Jurkat, Clone E6-1 (cell line): Measurements from ENCODE around the gene CBX2.

Source experiments
- DNase-seq: peaks from one replicate; pipeline ENCODE4 v3.0.0-alpha.2; 2011; ENCODE audit warnings: low read depth, low spot score
- H3K4me3 ChIP-seq: 2 replicates; pipeline ENCODE4 v1.5.1; 2011; ENCODE audit warnings: mild to moderate bottlenecking, low read length, control low read depth, moderate library complexity

CBX2 gene

DNA sequence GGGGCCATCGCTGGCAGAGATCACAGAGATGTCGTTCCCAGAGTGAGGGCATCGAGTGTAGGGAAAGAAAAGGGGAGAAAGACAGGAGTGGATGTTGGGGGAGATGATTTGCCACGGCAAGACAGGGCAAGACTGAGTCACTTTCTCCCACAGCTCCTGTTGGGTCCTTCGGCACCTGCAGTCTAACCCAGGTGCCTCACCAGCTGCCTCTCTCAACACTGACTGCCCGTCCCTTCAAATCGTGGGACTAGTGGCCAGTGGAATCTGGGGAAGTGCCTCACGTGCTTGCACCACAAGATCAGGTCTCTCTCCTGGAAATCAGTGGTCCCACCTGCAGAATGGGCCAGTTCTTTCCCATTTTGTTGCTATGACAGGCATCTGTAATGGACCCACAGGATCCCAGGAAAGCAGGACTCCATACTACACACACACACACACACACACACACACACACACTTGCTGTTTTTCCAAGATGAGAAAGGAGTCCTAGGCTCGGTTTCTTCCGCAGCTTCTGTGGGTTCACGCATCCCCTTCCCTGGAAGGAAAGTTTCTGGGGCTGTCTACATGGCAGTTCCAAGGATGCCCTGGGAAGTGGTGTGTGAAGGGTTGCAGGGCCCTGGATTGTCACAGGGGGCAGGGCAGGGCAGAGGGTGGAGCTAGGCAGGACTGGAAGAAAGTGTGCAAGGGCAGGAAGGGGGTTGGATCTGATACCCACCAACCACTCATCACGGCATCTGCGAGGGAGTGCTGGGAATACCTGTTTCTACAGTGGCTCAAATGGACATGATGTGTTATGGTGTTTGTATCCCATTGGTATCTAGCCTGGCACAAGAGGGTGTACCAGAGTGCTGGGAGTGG lies 29.1 kb downstream of the CBX2 start:
- no peak for DNase-seq

DNA sequence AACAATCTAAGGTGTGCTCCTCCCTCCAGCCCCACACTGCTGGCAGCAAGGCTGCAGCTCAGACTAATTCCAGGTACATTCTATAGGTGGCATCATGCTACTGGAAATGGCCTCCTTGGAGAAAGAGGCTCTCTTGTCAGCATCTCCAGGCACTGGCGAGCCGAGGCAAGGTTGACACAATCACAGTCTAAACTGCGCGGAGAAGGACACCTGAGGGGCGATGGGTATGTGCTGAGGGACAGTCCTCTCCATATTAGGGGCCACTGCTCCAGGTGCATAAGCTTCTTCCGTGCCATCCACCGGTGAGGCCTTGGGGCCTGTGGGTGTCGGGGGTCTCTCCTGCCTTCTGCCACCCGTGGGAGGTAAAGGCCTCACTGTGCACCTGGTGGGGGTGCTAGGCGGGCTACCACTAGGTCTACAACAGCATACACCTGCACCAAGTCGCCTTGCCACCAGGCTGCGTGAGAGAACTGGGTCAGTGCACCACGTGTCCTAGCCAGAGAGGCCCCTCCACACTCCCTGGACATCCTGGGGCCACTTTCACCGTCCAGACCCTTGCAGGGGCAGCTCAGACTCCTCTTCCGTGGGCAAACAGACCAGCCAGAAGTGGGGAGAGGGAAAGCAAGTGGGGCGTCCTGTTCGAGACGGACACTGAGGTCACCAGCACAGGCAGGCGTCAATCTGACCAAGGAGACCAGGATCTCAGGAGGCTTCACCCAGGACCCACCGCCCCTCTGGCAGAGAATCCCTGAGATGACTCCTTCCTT lies 31.0 kb downstream of the CBX2 start:
- peak; percentile 62 for DNase-seq

More for the DNA sequence above, 29.1 kb downstream of the CBX2 start:
- no peak overlapping the region for H3K4me3 ChIP-seq

DNA sequence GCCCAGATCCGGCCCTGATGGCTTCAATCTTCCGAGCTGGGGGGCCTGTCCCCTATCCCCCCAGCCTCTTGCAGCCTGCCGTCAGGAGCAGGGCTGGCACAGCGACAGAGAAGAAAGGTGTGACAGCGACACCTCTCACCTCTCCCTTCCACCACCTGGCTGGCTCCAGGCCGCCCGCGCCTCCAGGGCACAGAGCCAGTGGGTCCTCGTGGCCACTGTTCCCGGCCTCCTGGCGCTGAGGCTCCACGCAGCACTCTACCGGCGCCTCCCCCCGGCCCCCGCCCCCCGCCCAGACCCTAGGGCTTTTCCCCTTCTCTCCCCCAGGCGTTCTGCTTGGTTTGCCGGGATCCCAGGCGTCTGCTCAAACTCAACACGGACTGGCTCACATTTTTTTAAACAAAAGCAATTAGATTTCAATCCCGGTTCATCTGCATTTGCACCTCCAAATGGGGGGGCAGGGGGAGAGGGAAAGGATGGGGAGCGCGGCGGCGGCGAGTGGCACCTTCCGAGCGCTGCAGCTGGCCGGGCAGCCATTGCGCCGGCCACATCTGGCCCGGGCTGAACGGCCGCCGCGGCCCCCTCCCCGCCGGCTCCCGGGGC lies 31.7 kb downstream of the CBX2 start:
- no peak for DNase-seq
- H3K4me3 ChIP-seq: peak overlapping the region; percentile 34

More for the DNA sequence above, 31.0 kb downstream of the CBX2 start:
- no peak overlapping the region for H3K4me3 ChIP-seq

DNA sequence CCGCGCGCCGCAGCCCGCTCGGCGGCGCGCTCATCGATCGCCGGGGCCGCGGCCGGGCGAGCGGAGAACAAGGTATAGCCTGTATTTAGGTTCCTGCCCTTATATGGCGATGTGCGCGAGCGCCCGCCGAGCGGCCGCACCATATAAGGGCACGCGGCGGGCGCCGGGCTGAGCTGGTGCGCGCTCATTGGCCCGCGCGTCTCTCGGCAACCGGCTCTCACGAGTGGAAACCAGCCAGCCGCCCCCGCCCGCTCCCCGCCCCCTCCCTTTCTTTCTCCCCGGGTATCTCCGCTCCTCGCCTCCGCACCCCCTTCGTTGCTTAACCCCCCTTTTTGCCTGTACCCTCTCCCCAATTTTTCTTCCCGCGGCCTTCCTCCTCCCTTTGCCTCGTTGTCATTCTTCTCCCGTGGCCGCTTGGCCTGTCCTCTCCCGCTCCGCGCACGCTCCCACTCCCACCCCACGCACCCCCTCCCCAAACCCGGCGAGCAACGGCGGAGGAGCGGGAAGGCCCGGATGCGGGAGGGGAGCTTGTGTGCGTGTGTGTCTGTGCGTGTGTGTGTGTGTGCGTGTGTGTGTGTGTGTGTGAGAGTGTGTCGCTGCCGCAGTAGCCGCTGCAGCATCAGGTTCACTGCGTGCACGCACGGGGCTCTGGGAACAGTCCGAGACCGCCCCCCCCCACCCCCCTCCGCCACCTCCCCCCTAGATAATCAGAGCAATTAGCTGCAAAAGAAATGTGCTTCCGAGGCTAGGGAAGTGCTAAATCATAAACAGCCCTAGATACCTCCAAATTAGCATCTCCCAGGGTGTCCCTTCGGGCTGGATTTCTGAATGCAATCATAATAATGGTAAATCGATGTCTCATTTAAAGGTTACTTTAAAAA lies 32.4 kb downstream of the CBX2 start:
- peak overlapping the region; percentile 60 for H3K4me3 ChIP-seq
- peak; percentile 90 for DNase-seq

DNA sequence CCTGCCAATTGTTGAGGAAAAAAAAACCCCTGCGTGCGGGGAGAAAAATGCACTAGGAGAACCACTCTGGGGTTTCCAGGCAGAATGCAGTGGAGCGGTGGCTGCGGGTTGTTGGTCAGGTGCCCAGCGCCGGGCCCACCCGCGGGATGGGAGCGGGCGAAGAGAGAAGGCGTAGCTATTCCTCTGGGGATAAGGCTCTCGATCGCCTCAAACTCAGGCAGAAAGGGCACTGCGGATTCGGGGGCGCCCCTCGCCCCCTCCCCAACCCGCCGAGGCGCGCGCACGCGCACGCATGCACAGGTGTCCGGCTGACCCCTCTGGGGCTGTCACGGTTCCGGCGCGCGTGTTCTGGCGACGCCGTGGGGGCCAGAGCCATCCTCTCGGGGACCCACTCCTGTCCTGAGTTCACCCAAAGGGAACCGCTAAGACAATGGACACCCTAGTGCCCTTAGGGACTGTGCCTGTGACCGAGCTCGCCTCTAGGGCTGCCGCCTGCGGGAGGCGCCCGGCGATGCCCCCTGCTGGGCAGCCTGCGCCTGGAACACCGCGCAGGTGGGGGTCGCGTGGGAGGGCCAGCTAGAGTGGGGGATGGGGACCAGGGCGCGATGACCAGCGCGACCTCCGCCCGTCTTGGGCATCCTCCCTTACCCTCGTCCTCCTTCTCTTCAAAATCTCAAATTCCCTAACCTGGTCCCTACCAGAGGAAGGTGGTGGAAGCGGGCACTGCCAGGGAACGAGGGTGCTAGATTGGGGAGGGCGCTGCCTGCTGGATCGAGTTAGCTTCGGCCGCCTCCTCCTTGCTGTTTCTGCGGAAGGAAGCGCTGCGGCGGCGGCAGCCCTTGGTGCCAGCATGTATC lies 33.3 kb downstream of the CBX2 start:
- DNase-seq: peak; percentile 50
- peak overlapping the region; percentile 60 for H3K4me3 ChIP-seq

DNA sequence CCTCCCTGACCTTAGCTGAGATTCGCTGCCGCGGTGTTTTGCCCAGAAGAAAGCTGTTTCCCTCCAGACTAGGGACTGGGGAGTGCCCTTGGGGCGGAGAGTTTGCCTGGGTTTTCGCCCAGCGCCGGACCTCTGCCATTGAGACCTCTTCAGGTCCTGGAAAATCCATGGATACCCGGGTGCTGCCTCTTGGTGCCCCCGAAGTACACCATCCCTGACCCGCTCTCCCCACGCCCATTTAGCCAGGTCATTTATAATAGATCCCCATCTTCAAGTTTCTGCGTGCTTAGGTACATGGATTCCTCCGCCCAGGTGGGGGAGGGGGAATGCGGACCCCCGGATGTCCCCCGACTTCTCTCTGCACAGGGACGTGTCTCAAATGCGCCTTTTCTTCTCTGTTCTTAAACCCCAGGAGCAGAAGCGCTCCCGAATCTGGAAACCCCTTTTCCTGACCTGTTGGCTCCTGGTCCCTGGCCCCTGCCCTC lies 34.0 kb downstream of the CBX2 start:
- no peak for DNase-seq
- peak overlapping the region; percentile 60 for H3K4me3 ChIP-seq

DNA sequence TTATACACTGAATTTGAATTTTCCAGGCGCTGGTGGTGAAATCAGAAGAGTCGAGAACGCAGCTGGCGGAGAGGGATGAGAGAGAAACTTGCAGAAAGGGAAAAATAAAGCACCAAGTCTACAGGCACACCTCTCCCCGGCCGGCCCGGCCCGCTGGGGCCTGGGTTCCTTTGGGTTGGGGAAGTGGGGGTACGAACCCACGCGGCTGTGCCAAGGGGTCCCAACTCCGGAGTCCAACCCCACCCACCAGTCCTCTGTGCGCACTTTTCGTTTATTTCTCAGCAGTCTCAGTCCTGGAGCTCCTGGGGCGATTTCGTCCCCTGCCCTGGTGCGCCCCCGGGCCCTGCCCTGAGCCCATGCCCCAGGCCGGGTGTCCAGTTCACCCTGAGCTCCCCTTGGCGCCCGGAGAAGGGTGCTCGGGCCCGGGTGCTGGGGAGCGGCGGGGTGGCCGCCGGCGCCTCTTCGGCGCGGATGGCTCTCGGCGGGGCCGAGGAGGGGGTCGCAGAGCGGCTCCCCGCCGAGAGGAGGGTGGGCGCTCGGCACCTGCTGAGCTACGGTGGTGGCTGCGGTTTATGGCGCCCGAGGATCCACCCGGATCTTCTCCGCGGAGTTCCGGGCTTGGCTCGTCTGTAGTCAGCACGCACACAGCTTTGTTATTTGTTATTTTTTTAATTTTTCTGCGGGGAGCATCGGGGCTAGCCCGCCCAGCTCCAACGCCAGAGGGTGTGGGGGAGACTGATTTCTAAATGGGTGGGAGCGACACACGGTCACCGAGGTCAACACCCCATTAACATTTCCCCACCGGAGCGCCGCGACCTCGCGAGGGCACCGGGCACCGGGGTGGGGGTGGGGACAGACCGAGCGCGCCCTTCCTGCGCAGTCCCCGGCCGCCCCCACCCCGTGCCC lies 34.7 kb downstream of the CBX2 start:
- no peak for DNase-seq
- H3K4me3 ChIP-seq: peak overlapping the region; percentile 60

DNA sequence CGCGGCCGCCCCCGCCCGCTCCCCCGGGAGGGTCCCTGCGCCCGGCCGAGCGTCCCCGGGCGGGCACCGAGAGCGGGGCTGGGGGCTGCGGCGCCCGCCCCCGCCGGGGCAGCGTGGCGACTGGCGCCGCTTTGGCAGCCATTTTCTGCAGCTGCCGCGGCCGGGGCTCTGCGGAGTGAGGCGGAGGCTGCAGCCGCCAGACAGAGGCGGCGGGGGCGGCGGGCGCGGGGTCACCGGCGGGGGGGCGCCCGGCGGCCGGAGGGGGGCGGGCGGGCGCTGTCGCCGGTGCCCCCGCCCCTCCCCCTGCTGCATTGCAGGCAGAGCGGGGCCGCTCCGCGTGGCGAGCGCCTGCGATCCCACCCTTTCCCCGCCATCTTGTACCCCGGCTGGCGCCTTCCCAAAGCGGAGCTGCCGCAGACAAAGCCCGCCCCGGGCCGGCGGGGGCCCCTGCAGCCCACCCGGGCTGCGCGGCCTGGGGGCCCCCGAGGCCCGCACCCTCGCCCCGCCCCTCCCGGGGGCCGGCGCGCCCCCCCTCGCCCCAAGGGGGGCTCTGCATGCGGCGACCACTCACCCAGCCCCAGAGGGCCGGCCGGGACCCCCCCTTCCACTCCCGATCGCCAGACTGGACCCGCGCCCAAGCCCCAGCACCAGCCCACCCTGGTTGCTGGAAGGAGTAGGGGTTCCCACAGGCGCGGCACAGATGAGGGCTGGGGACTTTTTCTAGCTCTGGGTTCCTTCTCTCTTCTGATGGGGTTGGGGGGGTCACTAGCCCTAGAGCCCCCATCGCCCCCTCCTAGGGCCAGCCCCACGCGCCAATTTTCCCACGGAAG lies 35.6 kb downstream of the CBX2 start:
- no peak for DNase-seq
- H3K4me3 ChIP-seq: peak overlapping the region; percentile 60

DNA sequence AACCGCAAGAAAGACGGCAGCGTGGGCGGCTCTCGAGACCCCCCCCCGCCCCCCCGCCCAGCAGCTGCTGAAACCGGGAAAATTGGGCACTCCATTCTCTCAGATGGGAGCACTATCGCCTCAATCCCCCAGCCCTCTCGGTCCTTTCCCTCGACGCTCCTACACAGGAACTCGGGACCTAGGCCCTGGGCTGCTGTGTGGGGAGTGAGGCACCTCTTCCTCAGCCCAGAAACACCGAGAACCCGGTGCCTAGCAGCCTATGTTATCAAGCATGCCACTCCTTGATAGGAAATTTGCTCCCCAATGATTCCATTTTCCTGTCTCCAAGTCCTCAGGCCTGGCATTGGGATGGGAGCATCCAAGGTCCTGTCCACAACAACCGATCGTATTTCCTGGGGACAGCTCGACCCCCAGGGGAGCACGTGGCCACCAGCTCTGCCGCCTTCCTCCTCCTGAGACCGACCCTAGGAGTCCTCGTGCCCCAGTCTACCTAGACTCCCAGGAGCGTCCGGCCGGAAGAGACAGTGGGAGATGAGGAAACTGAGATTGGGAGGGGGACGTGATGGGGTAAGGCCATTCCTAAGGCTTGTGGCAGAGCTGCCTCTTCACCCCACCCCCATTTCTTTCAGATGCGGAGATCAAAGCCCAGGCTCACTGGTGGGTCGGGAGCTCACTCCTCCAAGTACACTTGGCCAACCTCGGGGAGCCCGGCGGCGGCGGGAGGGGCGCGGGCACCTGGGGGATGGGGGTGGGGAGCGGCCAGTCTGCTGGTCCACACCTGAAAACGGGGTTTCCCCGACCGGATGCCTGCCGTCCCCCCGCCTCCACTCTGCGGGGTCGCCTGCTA lies 36.4 kb downstream of the CBX2 start:
- no peak for DNase-seq
- H3K4me3 ChIP-seq: no peak overlapping the region

DNA sequence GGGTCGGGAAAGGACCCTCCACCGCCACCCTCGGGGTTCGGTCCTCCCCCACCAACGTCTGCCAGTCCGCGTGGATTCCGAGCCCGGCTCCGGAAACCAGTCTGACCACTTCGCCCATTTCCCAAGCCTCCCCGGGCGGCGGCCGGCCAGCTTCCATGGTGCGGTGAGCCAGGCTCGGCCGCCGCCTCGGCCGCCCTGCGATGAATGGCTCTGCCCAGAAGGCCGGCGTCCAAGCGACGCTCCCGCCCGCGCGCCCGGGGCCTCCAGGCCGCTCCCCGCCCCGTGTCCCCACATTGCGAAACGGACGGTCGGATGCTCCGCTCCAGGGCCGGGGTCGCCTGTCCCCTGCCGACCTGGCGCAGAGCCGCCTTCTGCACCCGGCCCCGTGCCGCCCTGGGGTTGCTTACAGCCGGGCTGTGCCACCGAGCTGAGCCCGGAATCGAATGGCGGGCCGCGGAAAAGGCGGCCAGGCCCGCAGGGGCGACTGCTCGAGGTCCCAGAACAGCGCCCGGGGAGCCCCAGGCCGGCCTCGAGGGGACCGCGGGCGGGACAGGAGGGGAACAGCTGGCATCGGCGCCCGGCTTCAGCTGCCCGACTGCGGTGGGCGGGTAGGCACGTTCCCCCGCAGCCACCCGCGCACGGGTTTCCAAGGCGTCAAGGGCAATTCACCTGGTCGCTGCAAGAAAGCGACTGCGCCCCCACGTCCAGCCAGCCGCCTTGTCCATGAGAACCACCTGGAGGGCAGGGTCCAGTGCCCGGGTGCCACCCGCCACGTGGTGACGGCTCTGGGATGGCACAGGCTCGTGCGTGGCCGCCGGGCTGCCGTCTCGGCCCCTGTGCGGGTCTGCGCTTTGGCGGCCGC lies 37.3 kb downstream of the CBX2 start:
- H3K4me3 ChIP-seq: no peak overlapping the region
- no peak for DNase-seq

DNA sequence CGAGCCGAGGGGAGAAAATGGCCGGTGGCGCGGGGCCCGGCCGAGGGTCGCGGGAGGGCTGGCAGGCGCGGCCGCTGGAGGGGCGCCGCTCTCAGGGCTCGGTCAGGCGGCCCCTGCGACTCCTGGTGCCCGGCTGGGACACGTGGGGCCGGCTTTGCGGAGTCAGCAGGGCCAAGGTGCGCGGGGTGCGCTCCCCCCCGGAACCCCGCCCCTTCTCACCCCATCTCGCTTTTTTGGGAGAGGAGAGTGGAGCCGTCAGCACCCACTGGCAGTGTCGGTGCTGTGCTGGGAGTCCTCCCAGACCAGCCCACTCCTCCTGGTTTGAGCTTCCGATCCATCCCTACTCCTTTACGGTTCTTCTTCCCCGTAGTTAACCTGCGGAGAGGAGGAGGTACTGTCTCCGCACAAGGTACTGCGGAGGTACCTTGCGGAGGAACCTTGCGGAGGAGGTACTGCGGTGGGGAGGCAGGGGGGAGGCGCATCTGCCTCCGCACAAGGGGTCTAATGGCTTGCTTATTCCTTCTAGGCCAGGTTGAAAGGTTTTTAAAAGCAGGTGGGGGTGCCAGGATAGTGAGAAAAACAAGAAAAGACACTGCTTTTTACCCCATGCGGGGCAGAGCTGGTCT lies 38.0 kb downstream of the CBX2 start:
- no peak overlapping the region for H3K4me3 ChIP-seq
- DNase-seq: no peak

DNA sequence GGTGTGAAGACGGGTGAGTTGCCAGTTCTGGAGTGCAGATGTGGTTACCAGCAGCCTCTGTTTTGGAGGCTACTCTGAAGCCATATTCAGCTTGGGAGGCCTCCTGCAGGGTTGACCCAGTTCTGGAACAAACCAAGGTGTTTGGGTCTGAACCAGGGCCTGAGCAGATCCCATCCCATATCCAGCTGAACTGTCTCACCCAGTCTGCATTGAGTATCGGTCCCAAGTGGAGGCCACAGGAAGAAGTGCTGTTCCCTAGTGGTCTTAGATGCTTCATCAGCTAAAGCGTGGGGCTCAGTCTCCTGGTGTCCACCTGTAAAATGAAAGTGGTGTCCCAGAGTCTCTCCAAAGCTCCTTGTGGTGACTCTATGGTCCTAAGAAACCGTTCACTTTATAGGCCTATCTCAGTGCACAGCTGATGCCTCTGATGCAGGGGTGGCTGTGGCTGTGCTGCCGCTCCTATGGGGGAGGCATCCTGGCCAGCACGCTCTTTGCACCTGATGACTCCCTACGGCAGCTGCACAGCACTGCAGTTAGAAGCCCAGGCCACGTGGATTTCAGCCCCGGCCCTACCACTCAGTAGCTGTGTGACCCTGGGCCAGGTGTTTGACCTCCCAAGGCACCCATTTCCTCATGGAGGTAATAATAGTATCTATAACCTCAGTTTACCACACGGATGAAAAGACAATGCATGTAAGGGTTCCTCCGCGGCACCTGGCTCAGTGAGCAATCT lies 40.2 kb downstream of the CBX2 start:
- no peak for DNase-seq

DNA sequence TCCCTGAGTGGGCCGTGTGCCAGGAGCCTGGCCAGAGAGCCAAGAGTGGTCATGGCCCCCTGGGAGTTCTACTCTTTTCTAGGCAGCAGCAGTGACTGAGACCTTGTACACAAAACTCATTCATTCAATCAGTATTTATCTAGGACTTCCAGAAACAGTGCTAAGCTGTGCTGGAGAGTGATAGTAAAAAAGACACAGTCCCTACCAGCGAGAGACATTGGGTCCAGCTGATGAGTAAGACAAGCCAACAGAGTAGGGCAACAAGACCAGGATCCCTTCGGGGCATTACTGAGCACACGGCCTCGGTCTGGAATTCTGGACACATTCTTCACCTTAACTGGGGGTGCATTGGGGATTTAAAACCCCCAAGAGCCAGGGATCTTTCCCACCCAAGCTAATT lies 41.1 kb downstream of the CBX2 start:
- H3K4me3 ChIP-seq: no peak overlapping the region
- DNase-seq: no peak

More for the DNA sequence above, 40.2 kb downstream of the CBX2 start:
- no peak overlapping the region for H3K4me3 ChIP-seq
